ENCODE measurements around the gene LUC7L2. TPM values are rescaled to one million over a fixed set of nuclear protein-coding genes. Genes with fewer than 3 reads are reported as not detected.

LUC7L2 gene
- total and polyA plus RNA-seq, 9 of the 15 experiments (the other 6 are each of a cell fraction or from before 2014, with no cell fraction given) = 56.1 to 207 (median 141) TPM

GRCh38 chr7:139360210-139360947, 685 bp downstream of the LUC7L2 start (continued):
- no peak; a peak in 1 of 4 replicates for TF ChIP-seq BCLAF1 (IDR thresholded peaks at IDR 0.05; ENCODE audit: borderline replicate concordance in 1 of 2, control insufficient read depth in 1 of 2, low read depth in 2 of 2, low read length in 1 of 2)
- no peak for TF ChIP-seq KDM2B (CRISPR knock-in tag; IDR thresholded peaks at IDR 0.05)
- no peak for TF ChIP-seq HDAC6 (IDR thresholded peaks at IDR 0.05; ENCODE audit: low read depth, low read length)
- peak; percentile 94 for TF ChIP-seq E2F8 (IDR thresholded peaks at IDR 0.05; ENCODE audit: low read depth, partially characterized antibody)
- no peak; the same call in 1 of the 2 replicates for TF ChIP-seq TFAP4 (CRISPR knock-in tag; IDR thresholded peaks at IDR 0.05; ENCODE audit: borderline replicate concordance)
- peak; percentile 99 for TF ChIP-seq PKNOX1 (IDR thresholded peaks at IDR 0.05)
- peak; percentile 23; the same call in 1 of the 2 replicates for TF ChIP-seq ZBTB1 (CRISPR knock-in tag; IDR thresholded peaks at IDR 0.05; ENCODE audit: borderline replicate concordance, low read depth)
- TF ChIP-seq PCBP1 (IDR thresholded peaks at IDR 0.05; ENCODE audit: low read depth, low read length, poor library complexity, severe bottlenecking) = peak; percentile 67
- TF ChIP-seq NEUROD1 (IDR thresholded peaks at IDR 0.05; ENCODE audit: borderline replicate concordance, low read depth, low read length, partially characterized antibody) = peak; percentile 78
- no peak for TF ChIP-seq ARID3B (CRISPR knock-in tag; IDR thresholded peaks at IDR 0.05; ENCODE audit: borderline replicate concordance)
- no peak for TF ChIP-seq COPS2 (conservative IDR thresholded peaks at IDR 0.05)
- peak; percentile 65; the same call in 1 of the 2 replicates for TF ChIP-seq ZBTB43 (CRISPR knock-in tag; IDR thresholded peaks at IDR 0.05)
- TF ChIP-seq CCAR2 (IDR thresholded peaks at IDR 0.05; ENCODE audit: low read depth, low read length) = no peak
- TF ChIP-seq PRPF4 (IDR thresholded peaks at IDR 0.05; ENCODE audit: insufficient read depth, low read depth, low read length, poor library complexity, severe bottlenecking) = peak; percentile 42
